Transverse colon (tissue), 4 donors: ENCODE measurements around the gene NOCT. TPM values are rescaled to one million over a fixed set of nuclear protein-coding genes. Genes with fewer than 3 reads are reported as not detected.

Experiments used
- DNase-seq: peaks from one replicate; pipeline ENCODE4 v3.0.0-alpha.2; 2019
- H3K27ac ChIP-seq, 4 donors: fragments of 200-600 bp; sonication (generic); 2 replicates each; pipeline ENCODE4 v1.5.1; 2016 to 2018; ENCODE audit warnings: inconsistent platforms in 4 of 4
- H3K27me3 ChIP-seq: fragments of 200-600 bp; sonication (generic); 2 replicates; pipeline ENCODE4 v1.5.1; 2017; ENCODE audit warnings: inconsistent platforms
- H3K36me3 ChIP-seq, 4 donors: fragments of 200-600 bp; sonication (generic); 2 replicates each; pipeline ENCODE4 v1.5.1; 2017 to 2019; ENCODE audit warnings: inconsistent platforms in 4 of 4
- H3K4me1 ChIP-seq, 4 donors: fragments of 200-600 bp; sonication (generic); 2 replicates each; pipeline ENCODE4 v1.5.1; 2017 to 2020; ENCODE audit warnings: inconsistent platforms in 4 of 4
- H3K4me3 ChIP-seq, 4 donors: fragments of 200-600 bp; sonication (generic); 1 replicate in 1 of 4; 2 replicates in 3 of 4; pipeline versions ENCODE4 v1.5.1 to v1.6.1; 2017 to 2019; ENCODE audit warnings: inconsistent platforms in 4 of 4
- H3K9me3 ChIP-seq, 2 donors: fragments of 200-600 bp; sonication (generic); 2 replicates each; pipeline ENCODE4 v1.5.1; 2017 to 2019; ENCODE audit warnings: inconsistent platforms in 2 of 2
- EP300 ChIP-seq: sonication (generic); formaldehyde crosslinking; IDR thresholded peaks from one replicate; pipeline ENCODE4 v1.6.1; 2017; ENCODE audit warnings: antibody characterized with exemption, low read depth
- POLR2A ChIP-seq: fragments of 450-650 bp; IDR thresholded peaks from one replicate; pipeline ENCODE4 v1.6.1; 2016; ENCODE audit warnings: antibody characterized with exemption, mild to moderate bottlenecking, moderate library complexity
- POLR2AphosphoS5 ChIP-seq, 3 donors: sonication (generic); formaldehyde crosslinking; IDR thresholded peaks; one replicate each; pipeline ENCODE4 v1.6.1; 2016; ENCODE audit warnings: antibody characterized with exemption in 3 of 3
- WGBS, 2 donors: methylation state at CpG; one replicate each; pipeline ENCODE4 v1.1.5; 2018; ENCODE audit warnings: low coverage in 1 of 2; 5-methylcytosine and 5-hydroxymethylcytosine counted together
- in situ Hi-C, 4 donors: fragments of 200-750 bp; cut with MboI; loops; one replicate each; pipeline versions ENCODE4 v1.15.0 to v1.15.1; 2017; ENCODE audit warnings: low sequenced_read_pairs in 3 of 4, low pct_ligation_motif_present in 1 of 4, low pct_unique_long_range_greater_than_20kb in 1 of 4
- intact Hi-C: fragments of 100-400 bp; cut with DNase I; formaldehyde crosslinking; loops from one replicate; pipeline ENCODE4 v1.15.1; 2023; ENCODE audit warnings: low total_unique reads
- total RNA-seq, 4 donors: library from RNA; depleted of rRNA; stranded (reverse); fragments of >200 nt; gene quantifications; one replicate each; pipeline ENCODE4 v1.1.0, GENCODE V29; 2016
- TF ChIP-seq, protein P1 (sequence below), 5 experiments: fragments of 200-600 bp in 3 of 5; fragments of 450-650 bp in 2 of 5; sonication (generic) in 3 of 5; IDR thresholded peaks; 1 replicate in 2 of 5; 2 replicates in 3 of 5; pipeline ENCODE4 v1.5.1; 2016 to 2017; ENCODE audit warnings: antibody characterized with exemption in 5 of 5, inconsistent platforms in 3 of 5, mild to moderate bottlenecking in 2 of 5, moderate library complexity in 1 of 5

NOCT gene, protein sequence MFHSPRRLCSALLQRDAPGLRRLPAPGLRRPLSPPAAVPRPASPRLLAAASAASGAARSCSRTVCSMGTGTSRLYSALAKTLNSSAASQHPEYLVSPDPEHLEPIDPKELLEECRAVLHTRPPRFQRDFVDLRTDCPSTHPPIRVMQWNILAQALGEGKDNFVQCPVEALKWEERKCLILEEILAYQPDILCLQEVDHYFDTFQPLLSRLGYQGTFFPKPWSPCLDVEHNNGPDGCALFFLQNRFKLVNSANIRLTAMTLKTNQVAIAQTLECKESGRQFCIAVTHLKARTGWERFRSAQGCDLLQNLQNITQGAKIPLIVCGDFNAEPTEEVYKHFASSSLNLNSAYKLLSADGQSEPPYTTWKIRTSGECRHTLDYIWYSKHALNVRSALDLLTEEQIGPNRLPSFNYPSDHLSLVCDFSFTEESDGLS
- total RNA-seq, result 10 to 100 TPM in 3 of 4 donors, 1 to 10 TPM in 1; 1.4 to 33.7 (median 15.0) TPM

DNA sequence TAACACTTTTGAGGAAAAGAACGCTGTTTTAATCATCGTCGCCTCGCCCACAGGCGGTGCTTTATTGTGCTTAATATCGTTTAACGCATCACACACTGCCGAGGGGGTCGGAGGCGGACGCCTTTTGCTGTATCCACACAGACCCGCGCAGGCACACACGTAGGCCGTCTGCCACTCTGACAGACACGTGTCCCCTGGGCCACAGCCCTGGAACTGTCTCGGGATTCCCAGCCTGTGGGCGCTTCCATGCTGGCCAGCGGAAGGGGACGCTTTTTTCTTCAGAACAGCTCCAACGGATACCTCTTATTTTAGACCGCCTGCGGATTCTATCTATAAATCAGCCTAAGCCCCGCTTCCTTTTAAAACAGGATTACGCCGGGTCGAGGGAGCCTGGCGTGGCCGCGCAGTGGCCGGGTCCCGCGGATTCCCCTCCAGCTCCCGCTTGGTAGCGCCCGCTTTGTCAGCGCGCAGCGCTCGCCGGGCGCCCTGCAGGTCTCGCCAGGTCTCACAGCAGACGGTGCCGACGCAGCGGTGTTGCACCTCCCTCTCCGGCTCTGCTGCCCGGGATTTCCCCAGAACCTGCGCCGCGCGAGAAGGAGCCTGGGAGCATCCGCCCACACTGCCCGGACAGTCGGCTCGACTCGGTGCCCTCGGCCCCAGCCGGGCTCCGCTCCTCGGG is at the start of gene NOCT:
Gene NOCT (plus strand): TSS at position 513 of the 679 bp plus-strand sequence. CDS start 201 bp downstream, outside the sequence.
- intact Hi-C loops (no loop called here), in situ Hi-C loops (no loop called here)
- peak; percentile 92 for DNase-seq
- H3K27ac ChIP-seq, result peak within 1 kb of the TSS; percentile 89 to 92 (median 91)
- peaks cover 0 to 63% (median 15%) of the 10 kb centered on the region in 4 donors for H3K4me1 ChIP-seq
- H3K27me3 ChIP-seq, result no peaks in the 10 kb centered on the region
- H3K36me3 ChIP-seq, result no peaks in the 10 kb centered on the region
- TF ChIP-seq EP300, result no peak
- TF ChIP-seq, protein P1, sequence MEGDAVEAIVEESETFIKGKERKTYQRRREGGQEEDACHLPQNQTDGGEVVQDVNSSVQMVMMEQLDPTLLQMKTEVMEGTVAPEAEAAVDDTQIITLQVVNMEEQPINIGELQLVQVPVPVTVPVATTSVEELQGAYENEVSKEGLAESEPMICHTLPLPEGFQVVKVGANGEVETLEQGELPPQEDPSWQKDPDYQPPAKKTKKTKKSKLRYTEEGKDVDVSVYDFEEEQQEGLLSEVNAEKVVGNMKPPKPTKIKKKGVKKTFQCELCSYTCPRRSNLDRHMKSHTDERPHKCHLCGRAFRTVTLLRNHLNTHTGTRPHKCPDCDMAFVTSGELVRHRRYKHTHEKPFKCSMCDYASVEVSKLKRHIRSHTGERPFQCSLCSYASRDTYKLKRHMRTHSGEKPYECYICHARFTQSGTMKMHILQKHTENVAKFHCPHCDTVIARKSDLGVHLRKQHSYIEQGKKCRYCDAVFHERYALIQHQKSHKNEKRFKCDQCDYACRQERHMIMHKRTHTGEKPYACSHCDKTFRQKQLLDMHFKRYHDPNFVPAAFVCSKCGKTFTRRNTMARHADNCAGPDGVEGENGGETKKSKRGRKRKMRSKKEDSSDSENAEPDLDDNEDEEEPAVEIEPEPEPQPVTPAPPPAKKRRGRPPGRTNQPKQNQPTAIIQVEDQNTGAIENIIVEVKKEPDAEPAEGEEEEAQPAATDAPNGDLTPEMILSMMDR (IDR thresholded peaks at IDR 0.05), result peak in 4 of 5 experiments; percentile 11 to 63 (median 38)
- peak; percentile 97 to 98 (median 98) for TF ChIP-seq POLR2AphosphoS5 (IDR thresholded peaks at IDR 0.05)
- TF ChIP-seq POLR2A, result peak; percentile 88
- 0% methylated on average over 4 to 34 of the region's 62 CpGs for WGBS, 2 donors
- no peaks in the 10 kb centered on the region for H3K9me3 ChIP-seq
- peak within 1 kb of the TSS; percentile 35 to 87 (median 76) for H3K4me3 ChIP-seq

DNA sequence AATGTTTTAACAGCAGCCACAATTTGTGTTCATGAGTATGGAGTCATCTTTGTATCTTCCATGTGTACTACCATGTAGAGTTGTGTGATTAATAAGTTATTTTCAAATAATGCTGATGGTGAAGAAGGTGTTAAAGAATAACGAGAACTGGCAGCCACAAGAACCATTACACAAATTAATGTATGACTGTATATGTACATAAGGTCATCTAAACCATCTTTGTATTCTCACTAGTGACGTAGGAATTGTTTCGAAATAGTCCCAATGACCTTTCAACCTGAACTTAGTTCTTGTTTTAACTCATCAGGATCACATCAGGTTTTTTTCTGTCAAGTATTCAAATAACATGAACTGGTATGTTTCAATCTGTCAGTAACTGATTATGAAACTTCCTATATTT is 48.3 kb upstream of the NOCT start:
- DNase-seq, result no peak
- TF ChIP-seq EP300 (no peak), POLR2A (no peak), POLR2AphosphoS5 (IDR thresholded peaks at IDR 0.05) (no peak)
- TF ChIP-seq, protein P1 (IDR thresholded peaks at IDR 0.05), result no peak
- intact Hi-C loops, result no loop called here
- Histone ChIP-seq H3K9me3 (no peaks in the 10 kb centered on the region), H3K27me3 (no peaks in the 10 kb centered on the region), H3K27ac (no peak overlapping the region), H3K36me3 (no peaks in the 10 kb centered on the region), H3K4me1 (no peaks in the 10 kb centered on the region), H3K4me3 (no peak overlapping the region)
- in situ Hi-C loops, result no loop called here
- 44 to 45% methylated on average over 3 of the region's 3 CpGs for WGBS, 2 donors

DNA sequence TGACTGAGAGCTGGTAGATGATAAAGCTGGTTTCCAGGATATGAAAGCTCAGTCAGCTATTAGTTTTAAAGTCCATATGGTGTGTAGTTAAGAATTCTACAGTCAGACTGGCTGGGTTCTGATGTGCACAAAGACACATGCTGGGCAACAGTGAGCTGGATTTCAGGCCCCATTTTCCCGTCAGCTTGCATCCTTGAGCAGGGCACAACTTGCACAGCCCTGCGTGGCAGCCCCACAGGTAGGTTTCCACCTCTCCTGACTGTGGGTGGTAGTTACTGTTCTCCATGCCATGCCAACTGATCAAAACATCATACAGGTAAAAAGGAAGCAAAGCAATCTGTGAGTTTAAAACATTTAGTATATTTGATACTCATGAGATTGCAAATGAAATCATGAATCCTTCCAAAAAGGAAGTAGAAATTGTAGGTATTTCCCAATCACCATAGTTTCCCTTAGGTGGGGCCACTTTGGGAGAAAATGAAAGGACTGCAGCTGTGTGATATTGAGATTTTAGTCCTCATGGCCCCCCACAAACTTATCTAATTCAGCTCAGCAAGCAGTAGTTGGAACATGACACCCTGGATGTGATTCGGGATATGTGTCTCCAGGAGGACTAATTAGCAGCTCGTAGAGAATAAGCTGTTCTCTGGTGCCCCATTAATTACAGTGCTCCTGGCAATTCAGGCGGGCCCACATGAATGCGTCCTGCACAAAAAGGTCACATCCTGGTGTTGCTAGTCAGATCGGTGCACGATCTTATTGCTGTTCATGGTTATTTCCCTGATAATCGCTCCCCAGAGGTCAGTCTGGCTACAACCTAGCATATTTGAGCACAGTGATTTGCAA is 42.4 kb upstream of the NOCT start:
- TF ChIP-seq, protein P1 (IDR thresholded peaks at IDR 0.05), result no peak
- TF ChIP-seq POLR2AphosphoS5 (IDR thresholded peaks at IDR 0.05) (no peak), POLR2A (no peak), EP300 (no peak)
- Histone ChIP-seq H3K9me3 (no peaks in the 10 kb centered on the region), H3K27ac (no peak overlapping the region), H3K4me1 (no peaks in the 10 kb centered on the region), H3K36me3 (no peaks in the 10 kb centered on the region), H3K4me3 (no peak overlapping the region), H3K27me3 (no peaks in the 10 kb centered on the region)
- DNase-seq, result no peak
- intact Hi-C loops, result no loop called here
- WGBS, 2 donors, result 77 to 85% methylated on average over 6 to 9 of the region's 9 CpGs
- in situ Hi-C loops, result no loop called here
